ENCODE data around the gene CDH26.

CDH26 gene

DNA sequence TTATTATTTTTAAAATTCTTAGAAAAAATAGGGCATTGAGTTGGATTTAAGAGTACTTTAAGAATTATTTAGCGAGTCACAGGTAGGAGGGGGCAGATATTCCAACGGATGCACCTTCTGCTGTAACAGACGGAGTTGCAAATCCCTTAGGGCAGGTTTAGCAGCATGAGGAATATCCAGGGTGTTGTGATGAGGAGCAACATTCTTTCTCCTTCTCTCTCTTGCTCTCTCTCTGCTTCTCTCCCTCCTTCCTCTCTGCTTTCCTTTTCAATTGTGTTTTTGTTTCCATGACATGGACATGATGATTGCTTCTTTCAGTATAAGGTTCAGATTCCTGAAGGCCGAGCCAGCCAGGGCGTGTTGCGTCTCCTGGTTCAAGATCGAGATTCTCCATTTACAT is 28.9 kb downstream of the CDH26 start:
- Histone ChIP-seq H2BK5ac (ENCODE audit: low read length) (no peak overlapping the region), H4K8ac (ENCODE audit: low read depth, low read length) (no peak overlapping the region), H4K5ac (ENCODE audit: low read length) (no peak overlapping the region), H2BK120ac (ENCODE audit: low read depth, low read length) (no peak overlapping the region), H3K4ac (ENCODE audit: low read depth, low read length) (no peak overlapping the region), H3K56ac (ENCODE audit: low read length) (no peak overlapping the region), H3K27me3 (ENCODE audit: insufficient read depth, low read length, poor library complexity) (no peaks in the 10 kb centered on the region), H3K4me2 (ENCODE audit: low read length) (no peak overlapping the region), H3K27ac (ENCODE audit: low read depth, low read length) (no peak overlapping the region), H3K9ac (ENCODE audit: low read length) (no peak overlapping the region), H3K4me1 (ENCODE audit: control insufficient read depth, low read depth, low read length) (peaks cover 2% of the 10 kb centered on the region), H3K4me3 (ENCODE audit: low read length) (no peak overlapping the region), H2AK5ac (ENCODE audit: low read length) (no peak overlapping the region), H2BK15ac (replicated peaks; ENCODE audit: low read depth) (no peak overlapping the region), H3K79me1 (ENCODE audit: low read length) (no peaks in the 10 kb centered on the region), H3K79me2 (ENCODE audit: control insufficient read depth, insufficient read depth, low read length) (no peaks in the 10 kb centered on the region), H3K18ac (ENCODE audit: low read length) (no peak overlapping the region), H3K36me3 (ENCODE audit: control insufficient read depth, insufficient read depth, low read length) (no peaks in the 10 kb centered on the region), H3K23ac (ENCODE audit: low read length) (no peak overlapping the region)
- no CpG with 5 or more reads among the region's 7 CpGs for WGBS (ENCODE audit: extremely low coverage, insufficient coverage, low lambda C conversion rate)
- DNase-seq: peak; percentile 40

GRCh38 chr20:59988141-59988540 is 29.9 kb downstream of the CDH26 start:
- Histone ChIP-seq H2BK120ac (ENCODE audit: low read depth, low read length) (no peak overlapping the region), H3K4ac (ENCODE audit: low read depth, low read length) (no peak overlapping the region), H3K79me1 (ENCODE audit: low read length) (no peaks in the 10 kb centered on the region), H2BK15ac (replicated peaks; ENCODE audit: low read depth) (no peak overlapping the region), H2BK5ac (ENCODE audit: low read length) (no peak overlapping the region), H3K23ac (ENCODE audit: low read length) (no peak overlapping the region), H3K18ac (ENCODE audit: low read length) (no peak overlapping the region), H3K56ac (ENCODE audit: low read length) (no peak overlapping the region), H3K9ac (ENCODE audit: low read length) (no peak overlapping the region), H4K5ac (ENCODE audit: low read length) (no peak overlapping the region), H3K27me3 (ENCODE audit: insufficient read depth, low read length, poor library complexity) (no peaks in the 10 kb centered on the region), H3K79me2 (ENCODE audit: control insufficient read depth, insufficient read depth, low read length) (no peaks in the 10 kb centered on the region), H3K27ac (ENCODE audit: low read depth, low read length) (peak overlapping the region; percentile 16), H3K4me3 (ENCODE audit: low read length) (no peak overlapping the region), H2AK5ac (ENCODE audit: low read length) (no peak overlapping the region), H3K36me3 (ENCODE audit: control insufficient read depth, insufficient read depth, low read length) (no peaks in the 10 kb centered on the region), H3K4me2 (ENCODE audit: low read length) (no peak overlapping the region), H3K4me1 (ENCODE audit: control insufficient read depth, low read depth, low read length) (peaks cover 2% of the 10 kb centered on the region), H4K8ac (ENCODE audit: low read depth, low read length) (no peak overlapping the region)
- DNase-seq: peak; percentile 29
- no CpG with 5 or more reads among the region's 5 CpGs for WGBS (ENCODE audit: extremely low coverage, insufficient coverage, low lambda C conversion rate)

DNA sequence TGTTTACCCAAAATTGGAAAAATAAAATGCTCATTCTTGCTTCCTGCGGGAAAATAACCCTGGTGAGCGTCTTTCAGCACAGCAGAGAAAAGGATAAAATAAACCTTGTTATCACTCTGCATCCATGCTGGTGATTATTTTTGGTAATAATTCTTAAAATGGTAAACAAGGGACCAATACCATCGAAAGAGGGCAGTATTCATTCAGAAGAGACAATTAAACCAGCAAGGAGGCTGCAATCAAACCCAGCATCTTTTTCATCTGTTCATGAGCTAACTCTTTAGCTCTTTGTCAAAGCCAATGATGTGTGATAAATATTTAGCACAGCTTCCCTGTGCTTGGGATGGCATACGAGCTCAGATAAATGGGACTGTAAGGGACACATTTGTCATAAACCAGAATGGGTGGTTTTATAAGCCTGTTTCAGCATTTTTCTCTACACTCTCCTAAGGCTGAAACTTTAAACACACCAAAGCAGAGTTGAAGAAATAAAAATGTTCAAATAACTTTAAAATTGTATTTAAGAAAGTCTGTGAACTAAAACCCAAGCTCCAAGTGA is 34.4 kb downstream of the CDH26 start:
- Histone ChIP-seq H3K18ac (ENCODE audit: low read length) (no peak overlapping the region), H4K8ac (ENCODE audit: low read depth, low read length) (no peak overlapping the region), H3K9ac (ENCODE audit: low read length) (no peak overlapping the region), H2AK5ac (ENCODE audit: low read length) (no peak overlapping the region), H3K4me1 (ENCODE audit: control insufficient read depth, low read depth, low read length) (peaks cover 2% of the 10 kb centered on the region), H3K79me1 (ENCODE audit: low read length) (no peaks in the 10 kb centered on the region), H3K4me3 (ENCODE audit: low read length) (no peak overlapping the region), H4K5ac (ENCODE audit: low read length) (no peak overlapping the region), H3K79me2 (ENCODE audit: control insufficient read depth, insufficient read depth, low read length) (no peaks in the 10 kb centered on the region), H3K4me2 (ENCODE audit: low read length) (no peak overlapping the region), H3K4ac (ENCODE audit: low read depth, low read length) (no peak overlapping the region), H3K23ac (ENCODE audit: low read length) (no peak overlapping the region), H2BK5ac (ENCODE audit: low read length) (no peak overlapping the region), H2BK15ac (replicated peaks; ENCODE audit: low read depth) (no peak overlapping the region), H3K27me3 (ENCODE audit: insufficient read depth, low read length, poor library complexity) (no peaks in the 10 kb centered on the region), H3K27ac (ENCODE audit: low read depth, low read length) (no peak overlapping the region), H2BK120ac (ENCODE audit: low read depth, low read length) (no peak overlapping the region), H3K36me3 (ENCODE audit: control insufficient read depth, insufficient read depth, low read length) (no peaks in the 10 kb centered on the region), H3K56ac (ENCODE audit: low read length) (no peak overlapping the region)
- WGBS (ENCODE audit: extremely low coverage, insufficient coverage, low lambda C conversion rate): no CpG with 5 or more reads among the region's 4 CpGs
- DNase-seq: no peak

- WGBS (ENCODE audit: extremely low coverage, insufficient coverage, low lambda C conversion rate): no CpG with 5 or more reads among the region's 18 CpGs
- H3K9ac ChIP-seq (ENCODE audit: low read length): peak overlapping the region; percentile 47
These were observed 35.7 kb downstream of the CDH26 start for GRCh38 chr20:59993736-59994430.

GRCh38 chr20:59994697-59995122 is 36.5 kb downstream of the CDH26 start:
- H4K5ac ChIP-seq (ENCODE audit: low read length): peak overlapping the region; percentile 75
- peak overlapping the region; percentile 82 for H3K56ac ChIP-seq (ENCODE audit: low read length)
- H2BK5ac ChIP-seq (ENCODE audit: low read length): no peak overlapping the region
- peak overlapping the region; percentile 73 for H3K4me2 ChIP-seq (ENCODE audit: low read length)
- peak; percentile 94 for DNase-seq
- H2BK120ac ChIP-seq (ENCODE audit: low read depth, low read length): no peak overlapping the region
- no peak overlapping the region for H4K8ac ChIP-seq (ENCODE audit: low read depth, low read length)
- H2BK15ac ChIP-seq (replicated peaks; ENCODE audit: low read depth): no peak overlapping the region
- H3K79me1 ChIP-seq (ENCODE audit: low read length): no peaks in the 10 kb centered on the region
- peak overlapping the region; percentile 47 for H3K9ac ChIP-seq (ENCODE audit: low read length)
- no peaks in the 10 kb centered on the region for H3K27me3 ChIP-seq (ENCODE audit: insufficient read depth, low read length, poor library complexity)
- H3K79me2 ChIP-seq (ENCODE audit: control insufficient read depth, insufficient read depth, low read length): no peaks in the 10 kb centered on the region
- H3K27ac ChIP-seq (ENCODE audit: low read depth, low read length): no peak overlapping the region
- peak overlapping the region; percentile 25 for H3K4me3 ChIP-seq (ENCODE audit: low read length)
- no peak overlapping the region for H3K23ac ChIP-seq (ENCODE audit: low read length)
- peaks cover 2% of the 10 kb centered on the region for H3K4me1 ChIP-seq (ENCODE audit: control insufficient read depth, low read depth, low read length)
- no peaks in the 10 kb centered on the region for H3K36me3 ChIP-seq (ENCODE audit: control insufficient read depth, insufficient read depth, low read length)
- no CpG with 5 or more reads among the region's 5 CpGs for WGBS (ENCODE audit: extremely low coverage, insufficient coverage, low lambda C conversion rate)
- no peak overlapping the region for H2AK5ac ChIP-seq (ENCODE audit: low read length)
- H3K4ac ChIP-seq (ENCODE audit: low read depth, low read length): no peak overlapping the region
- peak overlapping the region; percentile 21 for H3K18ac ChIP-seq (ENCODE audit: low read length)

More at GRCh38 chr20:59993736-59994430, 35.7 kb downstream of the CDH26 start:
- DNase-seq: peak; percentile 27
- Histone ChIP-seq H3K23ac (ENCODE audit: low read length) (no peak overlapping the region), H4K8ac (ENCODE audit: low read depth, low read length) (no peak overlapping the region), H3K4ac (ENCODE audit: low read depth, low read length) (no peak overlapping the region), H2AK5ac (ENCODE audit: low read length) (no peak overlapping the region), H2BK15ac (replicated peaks; ENCODE audit: low read depth) (no peak overlapping the region), H3K79me1 (ENCODE audit: low read length) (no peaks in the 10 kb centered on the region), H3K4me1 (ENCODE audit: control insufficient read depth, low read depth, low read length) (peaks cover 2% of the 10 kb centered on the region), H3K4me3 (ENCODE audit: low read length) (peak overlapping the region; percentile 25), H3K79me2 (ENCODE audit: control insufficient read depth, insufficient read depth, low read length) (no peaks in the 10 kb centered on the region), H3K27me3 (ENCODE audit: insufficient read depth, low read length, poor library complexity) (no peaks in the 10 kb centered on the region), H3K4me2 (ENCODE audit: low read length) (peak overlapping the region; percentile 73), H4K5ac (ENCODE audit: low read length) (no peak overlapping the region), H2BK120ac (ENCODE audit: low read depth, low read length) (no peak overlapping the region), H3K27ac (ENCODE audit: low read depth, low read length) (no peak overlapping the region), H3K18ac (ENCODE audit: low read length) (no peak overlapping the region), H3K56ac (ENCODE audit: low read length) (peak overlapping the region; percentile 75), H2BK5ac (ENCODE audit: low read length) (no peak overlapping the region), H3K36me3 (ENCODE audit: control insufficient read depth, insufficient read depth, low read length) (no peaks in the 10 kb centered on the region)

All from mesendoderm (in vitro differentiated cells).